Fibroblast of villous mesenchyme (primary cell): Measurements from ENCODE around the gene BAIAP2. TPM values are rescaled to one million over a fixed set of nuclear protein-coding genes. Genes with fewer than 3 reads are reported as not detected.

Experiments used
- DNase-seq: peaks from one replicate; pipeline ENCODE4 v3.0.0-alpha.2; 2010; ENCODE audit warnings: low read depth
- H3K4me3 ChIP-seq: 2 replicates; pipeline ENCODE4 v1.5.1; 2011; ENCODE audit warnings: low read depth, mild to moderate bottlenecking, low read length
- total RNA-seq: library from RNA; depleted of rRNA; stranded (reverse); fragments of >200 nt; gene quantifications from 2 replicates; pipeline ENCODE4 v1.2.3, GENCODE V29; 2012
- TF ChIP-seq, protein P1 (sequence below): IDR thresholded peaks from 2 replicates; pipeline ENCODE4 v1.5.1; 2012; ENCODE audit warnings: low read depth, mild to moderate bottlenecking, low read length; ENCODE audit not compliant: insufficient read depth

The BAIAP2 gene
- total RNA-seq, 1 donor: 25.0 TPM

GRCh38 chr17:81081222-81082176, 46.5 kb downstream of the BAIAP2 start:
- TF ChIP-seq, protein P1, sequence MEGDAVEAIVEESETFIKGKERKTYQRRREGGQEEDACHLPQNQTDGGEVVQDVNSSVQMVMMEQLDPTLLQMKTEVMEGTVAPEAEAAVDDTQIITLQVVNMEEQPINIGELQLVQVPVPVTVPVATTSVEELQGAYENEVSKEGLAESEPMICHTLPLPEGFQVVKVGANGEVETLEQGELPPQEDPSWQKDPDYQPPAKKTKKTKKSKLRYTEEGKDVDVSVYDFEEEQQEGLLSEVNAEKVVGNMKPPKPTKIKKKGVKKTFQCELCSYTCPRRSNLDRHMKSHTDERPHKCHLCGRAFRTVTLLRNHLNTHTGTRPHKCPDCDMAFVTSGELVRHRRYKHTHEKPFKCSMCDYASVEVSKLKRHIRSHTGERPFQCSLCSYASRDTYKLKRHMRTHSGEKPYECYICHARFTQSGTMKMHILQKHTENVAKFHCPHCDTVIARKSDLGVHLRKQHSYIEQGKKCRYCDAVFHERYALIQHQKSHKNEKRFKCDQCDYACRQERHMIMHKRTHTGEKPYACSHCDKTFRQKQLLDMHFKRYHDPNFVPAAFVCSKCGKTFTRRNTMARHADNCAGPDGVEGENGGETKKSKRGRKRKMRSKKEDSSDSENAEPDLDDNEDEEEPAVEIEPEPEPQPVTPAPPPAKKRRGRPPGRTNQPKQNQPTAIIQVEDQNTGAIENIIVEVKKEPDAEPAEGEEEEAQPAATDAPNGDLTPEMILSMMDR: no peak
- H3K4me3 ChIP-seq: no peak overlapping the region
- no peak for DNase-seq

GRCh38 chr17:81082177-81083073, 47.5 kb downstream of the BAIAP2 start:
- TF ChIP-seq, protein P1: no peak
- no peak for DNase-seq
- no peak overlapping the region for H3K4me3 ChIP-seq

DNA sequence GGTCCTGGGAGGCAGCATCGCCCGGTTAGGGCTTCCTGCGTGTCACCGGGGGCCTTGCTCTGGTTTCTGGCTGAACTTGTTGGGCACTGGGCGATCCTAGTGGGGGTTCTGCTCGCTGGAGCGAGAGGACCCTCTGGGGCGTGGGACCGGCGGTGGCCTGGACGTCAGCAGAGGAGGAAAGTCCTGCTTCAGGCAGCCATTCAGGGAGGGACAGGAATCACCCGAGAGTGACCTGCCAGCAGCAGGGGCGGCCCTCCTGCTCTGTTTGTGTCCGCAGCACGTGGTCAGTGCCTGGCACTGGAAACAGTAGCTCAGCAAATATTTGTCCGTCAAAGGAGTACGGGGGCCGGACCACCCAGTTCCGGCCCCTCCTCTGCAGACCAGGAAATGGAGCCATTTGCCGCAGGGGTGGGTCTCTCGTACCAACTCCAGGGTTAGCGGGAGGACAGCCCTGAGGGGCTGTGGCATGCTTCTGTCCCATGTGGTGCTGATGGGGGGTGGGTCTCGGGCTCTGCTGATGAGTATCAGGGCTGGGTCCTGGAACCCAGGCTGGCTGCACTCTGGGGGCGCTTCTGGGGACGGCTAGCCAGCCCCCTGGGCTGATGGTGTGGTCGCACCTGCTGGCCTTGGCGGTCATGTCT, 48.3 kb downstream of the BAIAP2 start:
- TF ChIP-seq, protein P1: no peak
- no peak overlapping the region for H3K4me3 ChIP-seq

DNA sequence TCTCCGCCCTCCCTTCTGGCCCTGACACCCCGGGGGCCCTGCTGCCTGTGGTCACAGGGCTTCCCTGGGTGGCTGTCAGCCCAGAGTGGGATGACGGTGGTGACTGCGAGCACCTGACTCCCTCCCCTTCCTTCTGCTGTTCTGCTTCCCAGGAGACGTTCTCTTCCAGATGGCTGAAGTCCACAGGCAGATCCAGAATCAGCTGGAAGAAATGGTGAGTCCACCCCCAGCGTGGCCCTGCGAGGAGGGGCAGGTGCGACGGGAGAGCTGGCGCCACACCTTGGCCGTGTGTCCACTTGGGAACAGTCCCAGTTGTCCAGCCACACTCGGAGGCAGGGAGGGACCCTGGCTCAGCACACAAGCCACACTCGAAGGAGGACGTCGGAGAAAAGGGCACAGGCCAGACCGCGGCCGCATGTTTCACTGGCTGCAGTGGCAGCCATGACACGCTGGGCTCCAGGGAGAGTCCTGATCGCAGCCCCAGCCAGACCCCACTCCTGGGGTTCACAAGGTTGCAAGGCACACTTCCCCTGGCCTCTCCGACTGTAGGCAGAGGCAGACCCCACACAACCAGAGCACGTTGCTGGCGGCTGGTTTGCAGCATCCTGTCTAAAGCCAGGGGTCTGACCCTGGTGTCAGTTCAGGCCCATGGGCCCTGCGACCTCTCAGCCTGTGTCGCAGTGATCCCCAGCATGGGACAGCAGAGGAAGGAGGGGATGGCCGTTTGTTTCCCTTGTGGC, 49.9 kb downstream of the BAIAP2 start:
- H3K4me3 ChIP-seq: no peak overlapping the region
- TF ChIP-seq, protein P1: no peak
- DNase-seq: no peak

More for the DNA sequence above, 48.3 kb downstream of the BAIAP2 start:
- DNase-seq: no peak

- H3K4me3 ChIP-seq: no peak overlapping the region
- DNase-seq: no peak
- TF ChIP-seq, protein P1: no peak
Measured at GRCh38 chr17:81085420-81085911, 50.5 kb downstream of the BAIAP2 start.
